Endothelial cell of umbilical vein (primary cell): ENCODE measurements around the gene ZSCAN29. TPM values are rescaled to one million over a fixed set of nuclear protein-coding genes. Genes with fewer than 3 reads are reported as not detected.
A peak's percentile ranks its signal among the peaks of the same experiment; 100 is the strongest.

Experiments used
- BruUV-seq: library from RNA; stranded (reverse); fragments of 400-500 nt; replicated peaks from 2 replicates; lab custom pipeline; 2021; lab: Mats Ljungman, UMichigan
- CTCF ChIA-PET: fragments of 300-600, 350-600 bp; sonication (Branson Sonifier 250); formaldehyde crosslinking; loops from one replicate; lab custom pipeline; 2021; ENCODE audit warnings: antibody characterized with exemption, inconsistent platforms; lab: Charles Lee
- POLR2A ChIA-PET: fragments of 300-600, 350-600 bp; sonication (Branson Sonifier 250); formaldehyde crosslinking; loops from one replicate; lab custom pipeline; 2021; ENCODE audit warnings: antibody characterized with exemption, inconsistent platforms; lab: Charles Lee
- DNase-seq: peaks from one replicate; pipeline ENCODE4 v3.0.0-alpha.2; 2011; ENCODE audit warnings: low read depth, low spot score
- FAIRE-seq: peaks from 2 replicates; lab custom pipeline; 2011; peaks lifted over from hg19 to GRCh38; lab: Jason Lieb, UNC
- H2AFZ ChIP-seq: 2 replicates; pipeline ENCODE4 v1.6.0; 2012; ENCODE audit warnings: low read depth, low read length, control low read depth, inconsistent platforms
- H3K27ac ChIP-seq: 2 replicates; pipeline ENCODE4 v1.5.1; 2011; ENCODE audit warnings: low read depth, mild to moderate bottlenecking, control low read depth, low read length, moderate library complexity; ENCODE audit not compliant: insufficient read depth
- H3K27me3 ChIP-seq, 2 experiments: 2 replicates each; pipeline versions ENCODE4 v1.6.0 to v1.6.1; 2011; ENCODE audit warnings: low read length in 2 of 2, mixed read lengths in 1 of 2; ENCODE audit not compliant: control insufficient read depth in 2 of 2, insufficient read depth in 2 of 2
- H3K36me3 ChIP-seq, 2 experiments: 2 replicates in 1 of 2; 3 replicates in 1 of 2; pipeline ENCODE4 v1.5.1; 2011; ENCODE audit warnings: low read length in 2 of 2, mild to moderate bottlenecking in 1 of 2, moderate library complexity in 1 of 2; ENCODE audit not compliant: control insufficient read depth in 2 of 2, insufficient read depth in 2 of 2; ENCODE audit errors: extremely low read depth in 1 of 2
- H3K4me1 ChIP-seq: 3 replicates; pipeline ENCODE4 v1.5.1; 2011; ENCODE audit warnings: mild to moderate bottlenecking, low read length; ENCODE audit not compliant: control insufficient read depth, insufficient read depth; ENCODE audit errors: extremely low read depth
- H3K4me2 ChIP-seq: 2 replicates; pipeline ENCODE4 v1.6.1; 2011; ENCODE audit warnings: low read length, control low read depth, mixed read lengths; ENCODE audit not compliant: insufficient read depth
- H3K4me3 ChIP-seq, 3 experiments: fragments of 200-600 bp in 1 of 3; sonication (generic), shearing (Covaris generic) in 1 of 3; replicated peaks in 1 of 3; 2 replicates each; pipeline ENCODE4 v1.5.1; 2011 to 2016; ENCODE audit warnings: control low read depth in 3 of 3, low read length in 3 of 3, mild to moderate bottlenecking in 2 of 3, inconsistent platforms in 1 of 3, low read depth in 1 of 3, moderate library complexity in 1 of 3; ENCODE audit not compliant: insufficient read depth in 1 of 3
- H3K79me2 ChIP-seq: 2 replicates; pipeline ENCODE4 v1.6.0; 2012; ENCODE audit warnings: low read length, inconsistent platforms; ENCODE audit not compliant: control insufficient read depth, insufficient read depth
- H3K9ac ChIP-seq: replicated peaks from 2 replicates; pipeline ENCODE3; 2011; ENCODE audit warnings: low read length, control low read depth; ENCODE audit not compliant: insufficient read depth; ENCODE audit errors: extremely low read depth
- H3K9me1 ChIP-seq: replicated peaks from 3 replicates; pipeline ENCODE4 v1.6.0; 2011; ENCODE audit warnings: mild to moderate bottlenecking, low read length; ENCODE audit not compliant: control insufficient read depth, insufficient read depth; ENCODE audit errors: extremely low read depth
- H3K9me3 ChIP-seq: replicated peaks from 2 replicates; pipeline ENCODE4 v1.5.1; 2012; ENCODE audit warnings: low read length, inconsistent platforms; ENCODE audit not compliant: control insufficient read depth, insufficient read depth
- H4K20me1 ChIP-seq: replicated peaks from 2 replicates; pipeline ENCODE3; 2011; ENCODE audit warnings: mild to moderate bottlenecking, low read length; ENCODE audit not compliant: control insufficient read depth, insufficient read depth; ENCODE audit errors: extremely low read depth
- CTCF ChIP-seq, 2 donors: IDR thresholded peaks; 1 replicate in 1 of 2; 2 replicates in 1 of 2; pipeline ENCODE4 v1.5.1; 2011; ENCODE audit warnings: low read length in 2 of 2, mild to moderate bottlenecking in 2 of 2, moderate library complexity in 2 of 2, control low read depth in 1 of 2, inconsistent platforms in 1 of 2, low read depth in 1 of 2; ENCODE audit not compliant: insufficient read depth in 1 of 2; ENCODE audit errors: extremely low read depth in 1 of 2
- FOS ChIP-seq: IDR thresholded peaks from 2 replicates; pipeline ENCODE4 v1.6.1; 2011; ENCODE audit warnings: mild to moderate bottlenecking, low read length, moderate library complexity, borderline replicate concordance; ENCODE audit not compliant: insufficient read depth
- GATA2 ChIP-seq: IDR thresholded peaks from 2 replicates; pipeline ENCODE4 v1.7.0; 2011; ENCODE audit warnings: low read depth, mild to moderate bottlenecking, moderate library complexity, mixed read lengths, low read length; ENCODE audit not compliant: insufficient read length, insufficient read depth
- JUN ChIP-seq: IDR thresholded peaks from 2 replicates; pipeline ENCODE4 v1.6.1; 2011; ENCODE audit warnings: borderline replicate concordance, low read depth; ENCODE audit not compliant: insufficient read length, insufficient read depth
- MAX ChIP-seq: IDR thresholded peaks from 2 replicates; pipeline ENCODE4 v1.6.1; 2011; ENCODE audit not compliant: insufficient read depth, insufficient read length
- MYC ChIP-seq: IDR thresholded peaks from one replicate; pipeline ENCODE4 v1.6.1; 2011; ENCODE audit warnings: mild to moderate bottlenecking, low read depth, low read length
- POLR2A ChIP-seq: IDR thresholded peaks from 2 replicates; pipeline ENCODE4 v1.6.1; 2012; ENCODE audit warnings: low read depth, mild to moderate bottlenecking, control low read depth, low read length
- POLR2AphosphoS5 ChIP-seq: IDR thresholded peaks from 2 replicates; pipeline ENCODE4 v1.6.1; 2012; ENCODE audit warnings: low read depth, mild to moderate bottlenecking, control low read depth, low read length, moderate library complexity; ENCODE audit not compliant: insufficient read depth
- dilution Hi-C: fragments of 300-500 bp; cut with MboI; formaldehyde crosslinking; loops from one replicate; pipeline ENCODE4 v1.15.0; 2019; ENCODE audit warnings: low sequenced_read_pairs; ENCODE audit not compliant: extremely low pct_ligation_motif_present
- intact Hi-C: fragments of 100-400 bp; cut with micrococcal nuclease; formaldehyde crosslinking; loops from one replicate; pipeline ENCODE4 v1.10.0; 2022
- polyA plus RNA-seq, 4 experiments: library from polyadenylated mRNA; depleted of rRNA in 3 of 4; stranded (reverse) in 3 of 4; unstranded in 1 of 4; fragments of >200 nt; gene quantifications; 2 replicates each; pipeline versions ENCODE4 v1.2.1 to v1.2.3, GENCODE V29; 2011 to 2012; ENCODE audit warnings: missing spikeins in 1 of 4
- total RNA-seq: library from RNA; stranded (reverse); gene quantifications from 2 replicates; pipeline ENCODE4 v1.2.3, GENCODE V29; 2021

ZSCAN29 gene
- total and polyA plus RNA-seq, 2 donors (not counting 3 experiments of a cell fraction or from before 2014, with no cell fraction given), result 3.7 to 15.7 TPM

- Histone ChIP-seq H3K4me2 (no peak overlapping the region), H3K9me3 (peaks cover 12% of the 10 kb centered on the region), H3K9me1 (no peaks in the 10 kb centered on the region), H4K20me1 (no peaks in the 10 kb centered on the region), H3K36me3 (peaks cover 12 to 16% of the 10 kb centered on the region in 2 experiments), H3K27me3 (no peaks in the 10 kb centered on the region), H3K4me3 (no peak overlapping the region), H2AFZ (no peak overlapping the region), H3K4me1 (no peaks in the 10 kb centered on the region), H3K27ac (no peak overlapping the region), H3K79me2 (no peaks in the 10 kb centered on the region), H3K9ac (no peak overlapping the region)
- CTCF ChIA-PET, result no interaction called here
- POLR2A ChIA-PET, result no interaction called here
- BruUV-seq, result TSS peak; percentile 15
- no peak for FAIRE-seq
- dilution Hi-C loops (no loop called here), intact Hi-C loops (no loop called here)
- DNase-seq, result no peak
- no peak for TF ChIP-seq POLR2AphosphoS5
- TF ChIP-seq FOS, result no peak
- no peak for TF ChIP-seq GATA2
- TF ChIP-seq MAX, result no peak
- TF ChIP-seq POLR2A, result no peak
- no peak for TF ChIP-seq MYC
- TF ChIP-seq JUN, result no peak
- TF ChIP-seq CTCF (IDR thresholded peaks at IDR 0.05; ENCODE audit: extremely low read depth in 1 of 2, insufficient read depth in 1 of 2, low read depth in 1 of 2, low read length in 2 of 2), result no peak
These were observed 9.4 kb downstream of the ZSCAN29 start for GRCh38 chr15:43361313-43361903.
